SK-N-SH treated with all-trans-retinoic acid at 6 μM for 48 hours (cell line): ENCODE results near the gene ETV1.

ENCODE experiments used
- ARNTL ChIP-seq: fragments of 450-650 bp; formaldehyde crosslinking; IDR thresholded peaks from 2 replicates; pipeline ENCODE4 v1.5.0; 2020; ENCODE audit warnings: low read depth, mild to moderate bottlenecking, moderate library complexity, borderline replicate concordance
- BACH2 ChIP-seq: fragments of 250-450 bp; sonication (Bioruptor Pico); IDR thresholded peaks from 2 replicates; pipeline ENCODE4 v1.9.0; 2021; ENCODE audit warnings: mild to moderate bottlenecking, borderline replicate concordance
- GLIS3 ChIP-seq: fragments of 250-450 bp; sonication (Bioruptor Pico); IDR thresholded peaks from 2 replicates; pipeline ENCODE4 v1.5.0; 2020; ENCODE audit warnings: mild to moderate bottlenecking, moderate library complexity
- ISL1 ChIP-seq: fragments of 250-450 bp; sonication (Bioruptor Pico); IDR thresholded peaks from 2 replicates; pipeline ENCODE4 v2.1.2; 2022; ENCODE audit warnings: mild to moderate bottlenecking, moderate library complexity
- OSR1 ChIP-seq: fragments of 250-450 bp; sonication (Bioruptor Pico); IDR thresholded peaks from 2 replicates; pipeline ENCODE4 v1.8.0; 2022; ENCODE audit warnings: moderate library complexity, mild to moderate bottlenecking, inconsistent platforms
- RARB ChIP-seq: fragments of 250-450 bp; sonication (Bioruptor Pico); IDR thresholded peaks from 2 replicates; pipeline ENCODE4 v1.8.0; 2021; ENCODE audit warnings: mild to moderate bottlenecking, moderate library complexity
- SNAI2 ChIP-seq: fragments of 250-450 bp; sonication (Bioruptor Pico); IDR thresholded peaks from 2 replicates; pipeline ENCODE4 v1.5.0; 2020; ENCODE audit warnings: mild to moderate bottlenecking, moderate library complexity
- TCF4 ChIP-seq: fragments of 250-450 bp; sonication (Bioruptor Pico); IDR thresholded peaks from 2 replicates; pipeline ENCODE4 v1.8.0; 2021; ENCODE audit warnings: mild to moderate bottlenecking, moderate library complexity, borderline replicate concordance
- TOX ChIP-seq: fragments of 250-450 bp; sonication (Bioruptor Pico); IDR thresholded peaks from 2 replicates; pipeline ENCODE4 v1.8.0; 2021; ENCODE audit warnings: mild to moderate bottlenecking, moderate library complexity, borderline replicate concordance
- ZFP30 ChIP-seq: fragments of 450-650 bp; formaldehyde crosslinking; IDR thresholded peaks from 2 replicates; pipeline ENCODE4 v1.5.0; 2022; ENCODE audit warnings: mild to moderate bottlenecking, moderate library complexity
- ZNF565 ChIP-seq: fragments of 450-650 bp; formaldehyde crosslinking; conservative IDR thresholded peaks from 2 replicates; pipeline ENCODE4 v1.5.0; 2020; ENCODE audit warnings: low read depth, mild to moderate bottlenecking, moderate library complexity
- ZNF8 ChIP-seq: fragments of 450-650 bp; formaldehyde crosslinking; IDR thresholded peaks from 2 replicates; pipeline ENCODE4 v1.5.0; 2020; ENCODE audit warnings: mild to moderate bottlenecking, moderate library complexity
- TF ChIP-seq, protein P1 (sequence below): fragments of 250-450 bp; sonication (Bioruptor Pico); IDR thresholded peaks from 2 replicates; pipeline ENCODE4 v1.5.0; 2020; ENCODE audit warnings: mild to moderate bottlenecking, moderate library complexity

DNA sequence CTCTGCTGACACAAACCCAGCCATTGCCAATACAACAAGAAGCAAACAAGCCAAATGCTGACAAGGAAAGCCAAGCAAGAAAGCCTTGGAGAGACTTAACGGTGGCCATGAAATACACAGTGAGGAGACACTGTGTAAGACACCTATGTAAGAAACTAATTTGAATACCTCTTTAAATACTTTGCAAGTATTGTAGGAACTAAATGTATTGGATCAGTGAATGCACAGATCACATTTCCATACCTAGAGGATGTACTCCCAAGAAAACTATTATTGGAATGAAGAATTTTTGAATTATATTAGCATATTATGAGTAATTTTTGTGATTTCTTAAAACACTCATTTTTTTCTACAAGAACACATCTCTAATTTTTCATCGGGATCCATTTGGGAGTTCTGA, 34.0 kb downstream of the ETV1 start:
- TF ChIP-seq ISL1 (CRISPR knock-in tag) = no peak
- no peak for TF ChIP-seq ARNTL (CRISPR knock-in tag)
- TF ChIP-seq GLIS3 = no peak
- TF ChIP-seq TCF4 (CRISPR knock-in tag) = no peak
- TF ChIP-seq TOX (CRISPR knock-in tag) = no peak
- TF ChIP-seq OSR1 (CRISPR knock-in tag) = no peak
- no peak for TF ChIP-seq SNAI2 (CRISPR knock-in tag)
- TF ChIP-seq BACH2 = no peak
- TF ChIP-seq, protein P1, sequence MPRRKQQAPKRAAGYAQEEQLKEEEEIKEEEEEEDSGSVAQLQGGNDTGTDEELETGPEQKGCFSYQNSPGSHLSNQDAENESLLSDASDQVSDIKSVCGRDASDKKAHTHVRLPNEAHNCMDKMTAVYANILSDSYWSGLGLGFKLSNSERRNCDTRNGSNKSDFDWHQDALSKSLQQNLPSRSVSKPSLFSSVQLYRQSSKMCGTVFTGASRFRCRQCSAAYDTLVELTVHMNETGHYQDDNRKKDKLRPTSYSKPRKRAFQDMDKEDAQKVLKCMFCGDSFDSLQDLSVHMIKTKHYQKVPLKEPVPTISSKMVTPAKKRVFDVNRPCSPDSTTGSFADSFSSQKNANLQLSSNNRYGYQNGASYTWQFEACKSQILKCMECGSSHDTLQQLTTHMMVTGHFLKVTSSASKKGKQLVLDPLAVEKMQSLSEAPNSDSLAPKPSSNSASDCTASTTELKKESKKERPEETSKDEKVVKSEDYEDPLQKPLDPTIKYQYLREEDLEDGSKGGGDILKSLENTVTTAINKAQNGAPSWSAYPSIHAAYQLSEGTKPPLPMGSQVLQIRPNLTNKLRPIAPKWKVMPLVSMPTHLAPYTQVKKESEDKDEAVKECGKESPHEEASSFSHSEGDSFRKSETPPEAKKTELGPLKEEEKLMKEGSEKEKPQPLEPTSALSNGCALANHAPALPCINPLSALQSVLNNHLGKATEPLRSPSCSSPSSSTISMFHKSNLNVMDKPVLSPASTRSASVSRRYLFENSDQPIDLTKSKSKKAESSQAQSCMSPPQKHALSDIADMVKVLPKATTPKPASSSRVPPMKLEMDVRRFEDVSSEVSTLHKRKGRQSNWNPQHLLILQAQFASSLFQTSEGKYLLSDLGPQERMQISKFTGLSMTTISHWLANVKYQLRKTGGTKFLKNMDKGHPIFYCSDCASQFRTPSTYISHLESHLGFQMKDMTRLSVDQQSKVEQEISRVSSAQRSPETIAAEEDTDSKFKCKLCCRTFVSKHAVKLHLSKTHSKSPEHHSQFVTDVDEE (CRISPR knock-in tag) = no peak
- no peak for TF ChIP-seq ZNF8
- TF ChIP-seq RARB = no peak
- no peak for TF ChIP-seq ZNF565 (CRISPR knock-in tag)
- no peak for TF ChIP-seq ZFP30
